MM.1S (cell line): Measurements from ENCODE around the gene LGALS9B.
"Not testable (repeated sequence)": the region's sequence is repeated elsewhere in the genome, so short reads cannot be mapped to it uniquely, and the experiment has no call there.

Experiments used
- EZH2 ChIP-seq: fragments of 300-600 bp; sonication (generic); optimal IDR thresholded peaks from 2 replicates; pipeline ENCODE3; 2017; ENCODE audit warnings: low read depth, mild to moderate bottlenecking, antibody characterized with exemption, low read length, mixed read lengths
- EZH2phosphoT487 ChIP-seq: fragments of 300-600 bp; sonication (generic); IDR thresholded peaks from 2 replicates; pipeline ENCODE4 v1.6.1; 2018; ENCODE audit warnings: antibody characterized with exemption, low read length
- TF ChIP-seq, protein P1 (sequence below): fragments of 300-600 bp; sonication (generic); IDR thresholded peaks from 2 replicates; pipeline ENCODE4 v1.5.1; 2016; ENCODE audit warnings: antibody characterized with exemption, low read length, mixed read lengths

DNA sequence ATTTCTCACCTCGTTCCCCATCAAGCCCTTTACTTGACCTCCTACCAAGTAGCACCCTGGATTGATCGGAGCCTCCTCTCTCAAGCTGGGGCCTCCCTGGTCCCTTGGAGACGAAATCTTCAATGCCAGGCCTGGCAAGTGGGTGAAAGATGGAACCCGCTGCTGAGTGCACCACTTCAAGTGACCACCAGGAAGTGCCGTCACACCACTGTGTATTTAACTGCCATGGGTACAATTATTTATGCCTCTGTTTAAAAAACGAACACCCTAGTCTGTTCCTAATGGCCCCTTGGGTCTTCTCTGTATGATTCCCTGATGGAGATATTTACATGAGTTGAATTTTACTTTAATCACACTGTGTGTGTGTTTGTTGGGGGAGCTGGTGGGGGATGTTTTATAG, 20.4 kb downstream of the LGALS9B start:
- TF ChIP-seq, protein P1, sequence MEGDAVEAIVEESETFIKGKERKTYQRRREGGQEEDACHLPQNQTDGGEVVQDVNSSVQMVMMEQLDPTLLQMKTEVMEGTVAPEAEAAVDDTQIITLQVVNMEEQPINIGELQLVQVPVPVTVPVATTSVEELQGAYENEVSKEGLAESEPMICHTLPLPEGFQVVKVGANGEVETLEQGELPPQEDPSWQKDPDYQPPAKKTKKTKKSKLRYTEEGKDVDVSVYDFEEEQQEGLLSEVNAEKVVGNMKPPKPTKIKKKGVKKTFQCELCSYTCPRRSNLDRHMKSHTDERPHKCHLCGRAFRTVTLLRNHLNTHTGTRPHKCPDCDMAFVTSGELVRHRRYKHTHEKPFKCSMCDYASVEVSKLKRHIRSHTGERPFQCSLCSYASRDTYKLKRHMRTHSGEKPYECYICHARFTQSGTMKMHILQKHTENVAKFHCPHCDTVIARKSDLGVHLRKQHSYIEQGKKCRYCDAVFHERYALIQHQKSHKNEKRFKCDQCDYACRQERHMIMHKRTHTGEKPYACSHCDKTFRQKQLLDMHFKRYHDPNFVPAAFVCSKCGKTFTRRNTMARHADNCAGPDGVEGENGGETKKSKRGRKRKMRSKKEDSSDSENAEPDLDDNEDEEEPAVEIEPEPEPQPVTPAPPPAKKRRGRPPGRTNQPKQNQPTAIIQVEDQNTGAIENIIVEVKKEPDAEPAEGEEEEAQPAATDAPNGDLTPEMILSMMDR = peak; percentile 12; the same call in 1 of the 2 replicates
- TF ChIP-seq EZH2, EZH2phosphoT487: not testable (repeated sequence)
